Endothelial cell of umbilical vein (primary cell): ENCODE results near the gene PNPLA7.

Experiments
- CTCF ChIP-seq, 2 donors: IDR thresholded peaks; 1 replicate in 1 of 2; 2 replicates in 1 of 2; pipeline ENCODE4 v1.5.1; 2011; ENCODE audit warnings: low read length in 2 of 2, mild to moderate bottlenecking in 2 of 2, moderate library complexity in 2 of 2, control low read depth in 1 of 2, inconsistent platforms in 1 of 2, low read depth in 1 of 2; ENCODE audit not compliant: insufficient read depth in 1 of 2; ENCODE audit errors: extremely low read depth in 1 of 2
- EZH2 ChIP-seq: IDR thresholded peaks from 2 replicates; pipeline ENCODE4 v1.6.1; 2012; ENCODE audit warnings: borderline replicate concordance, low read depth, mild to moderate bottlenecking, moderate library complexity, low read length, inconsistent platforms; ENCODE audit not compliant: severe bottlenecking
- FOS ChIP-seq: IDR thresholded peaks from 2 replicates; pipeline ENCODE4 v1.6.1; 2011; ENCODE audit warnings: mild to moderate bottlenecking, low read length, moderate library complexity, borderline replicate concordance; ENCODE audit not compliant: insufficient read depth
- GATA2 ChIP-seq: IDR thresholded peaks from 2 replicates; pipeline ENCODE4 v1.7.0; 2011; ENCODE audit warnings: low read depth, mild to moderate bottlenecking, moderate library complexity, mixed read lengths, low read length; ENCODE audit not compliant: insufficient read length, insufficient read depth
- JUN ChIP-seq: IDR thresholded peaks from 2 replicates; pipeline ENCODE4 v1.6.1; 2011; ENCODE audit warnings: borderline replicate concordance, low read depth; ENCODE audit not compliant: insufficient read length, insufficient read depth
- MAX ChIP-seq: IDR thresholded peaks from 2 replicates; pipeline ENCODE4 v1.6.1; 2011; ENCODE audit not compliant: insufficient read depth, insufficient read length
- MYC ChIP-seq: IDR thresholded peaks from one replicate; pipeline ENCODE4 v1.6.1; 2011; ENCODE audit warnings: mild to moderate bottlenecking, low read depth, low read length
- POLR2A ChIP-seq: IDR thresholded peaks from 2 replicates; pipeline ENCODE4 v1.6.1; 2012; ENCODE audit warnings: low read depth, mild to moderate bottlenecking, control low read depth, low read length
- POLR2AphosphoS5 ChIP-seq: IDR thresholded peaks from 2 replicates; pipeline ENCODE4 v1.6.1; 2012; ENCODE audit warnings: low read depth, mild to moderate bottlenecking, control low read depth, low read length, moderate library complexity; ENCODE audit not compliant: insufficient read depth

GRCh38 chr9:137558127-137558526 is 7.9 kb upstream of the PNPLA7 start:
- TF ChIP-seq CTCF (IDR thresholded peaks at IDR 0.05; ENCODE audit: extremely low read depth in 1 of 2, insufficient read depth in 1 of 2, low read depth in 1 of 2, low read length in 2 of 2) (no peak), EZH2 (no peak), POLR2AphosphoS5 (no peak), POLR2A (no peak), MYC (no peak), MAX (no peak), GATA2 (no peak), FOS (no peak), JUN (no peak)
